HG02938 (cell line): ENCODE results near the gene RGS13.
A peak's percentile ranks its signal among the peaks of the same experiment; 100 is the strongest.

Experiments
- ATAC-seq: cut with Tn5 transposase; IDR thresholded peaks from one replicate; pipeline ENCODE4 v1.9.1; 2021; ENCODE audit warnings: mild to moderate bottlenecking, moderate library complexity; ENCODE audit not compliant: unreplicated experiment

RGS13 gene, protein sequence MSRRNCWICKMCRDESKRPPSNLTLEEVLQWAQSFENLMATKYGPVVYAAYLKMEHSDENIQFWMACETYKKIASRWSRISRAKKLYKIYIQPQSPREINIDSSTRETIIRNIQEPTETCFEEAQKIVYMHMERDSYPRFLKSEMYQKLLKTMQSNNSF

DNA sequence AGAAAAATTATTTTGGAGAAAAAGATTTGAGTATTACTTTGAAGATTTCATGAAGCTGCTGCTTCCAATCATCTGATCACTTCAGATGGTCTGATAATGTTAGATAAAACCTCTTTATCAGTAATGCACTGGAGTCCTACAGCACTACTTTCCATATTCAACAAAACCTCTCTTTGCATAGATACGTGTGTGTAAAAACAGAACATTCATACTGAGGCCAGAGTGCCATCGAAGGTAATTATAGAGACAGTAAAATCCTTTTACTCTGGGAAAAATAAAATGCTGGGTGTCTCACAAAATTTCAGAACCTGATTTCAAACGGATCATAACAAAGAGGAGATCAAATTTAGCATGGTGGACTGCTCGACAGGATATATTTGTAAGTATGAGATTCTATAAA, at the start of gene RGS13:
Gene RGS13, plus strand, starts transcription at position 209 of the 400 bp plus-strand sequence. CDS start 8,188 bp downstream, outside the sequence.
- no peak for ATAC-seq

DNA sequence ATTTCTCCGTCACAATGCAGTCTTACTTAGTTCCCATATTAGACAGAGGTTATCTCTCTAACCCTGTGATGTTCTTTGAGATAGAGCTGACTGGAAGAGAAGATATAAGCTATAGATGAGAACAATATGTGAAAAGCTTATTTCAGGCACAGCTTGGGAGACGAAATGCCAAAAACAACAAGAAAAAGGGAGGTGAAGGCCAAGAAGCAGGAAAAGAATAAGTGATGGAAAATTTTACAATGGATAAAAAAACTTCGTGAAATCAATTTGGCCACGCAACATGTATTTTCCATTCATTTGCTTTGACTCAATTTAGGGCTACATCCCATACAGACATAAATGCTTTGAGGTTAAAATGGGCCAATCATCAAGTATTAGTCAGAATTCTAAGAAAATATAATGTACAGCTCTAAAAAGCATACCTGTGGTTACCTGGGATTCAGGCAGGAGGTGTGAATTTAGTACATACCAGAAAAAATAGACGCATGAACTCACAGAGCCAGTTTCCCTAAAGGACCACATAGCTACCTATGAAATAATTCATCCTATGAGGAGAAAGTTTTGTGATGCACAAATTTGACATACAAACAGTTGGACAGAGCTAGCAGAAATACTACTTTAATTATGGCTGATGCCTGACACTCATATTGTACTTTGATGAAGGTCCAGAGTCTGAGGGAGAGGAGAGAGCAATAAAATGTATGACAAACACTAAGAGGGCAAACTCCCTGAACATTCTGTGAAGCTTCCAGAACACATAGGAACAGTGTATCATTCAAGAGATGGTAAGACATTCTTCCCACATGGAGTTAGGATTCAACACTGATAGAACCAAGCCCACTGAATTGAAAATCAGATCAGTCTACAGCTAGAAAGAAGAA, 48.3 kb upstream of the RGS13 start:
- ATAC-seq, result no peak

DNA sequence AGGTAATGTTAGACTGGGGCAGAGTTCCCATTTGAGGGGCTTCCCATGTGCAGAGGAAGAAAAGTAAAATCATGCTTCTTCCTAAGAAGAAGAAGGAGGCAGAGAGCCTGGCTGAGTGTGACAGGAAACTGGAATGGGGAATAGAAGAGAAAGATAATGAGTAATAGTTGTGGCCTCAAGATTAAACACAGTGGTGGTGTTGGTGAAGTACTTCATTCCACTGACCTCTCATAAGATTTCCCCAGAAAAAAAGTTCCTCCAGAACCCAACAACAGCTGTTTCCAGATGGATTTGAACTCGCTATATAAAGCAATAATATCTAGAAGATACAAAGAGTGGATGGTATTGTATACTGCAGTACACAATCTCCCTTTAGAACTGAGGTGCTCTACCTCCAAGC, 47.4 kb upstream of the RGS13 start:
- ATAC-seq, result no peak

DNA sequence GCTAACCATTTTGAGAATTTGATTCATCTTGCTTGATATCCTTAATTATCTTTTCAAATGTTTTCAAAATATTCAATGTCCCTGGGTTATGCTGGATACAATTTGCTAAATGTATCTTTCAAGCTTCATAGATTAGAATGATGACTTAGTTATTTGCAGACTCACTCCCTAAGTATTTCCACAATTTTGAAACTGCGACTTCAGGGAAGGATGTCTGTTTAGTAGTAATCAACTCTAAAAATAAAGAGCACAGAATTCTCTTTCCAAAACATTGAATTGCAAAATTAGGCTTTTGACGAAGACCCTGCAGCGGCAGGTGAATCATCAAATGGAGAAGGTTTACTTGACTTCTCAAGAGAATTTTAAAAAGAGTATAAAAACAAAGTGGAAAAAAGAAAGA, 46.1 kb upstream of the RGS13 start:
- ATAC-seq, result no peak

DNA sequence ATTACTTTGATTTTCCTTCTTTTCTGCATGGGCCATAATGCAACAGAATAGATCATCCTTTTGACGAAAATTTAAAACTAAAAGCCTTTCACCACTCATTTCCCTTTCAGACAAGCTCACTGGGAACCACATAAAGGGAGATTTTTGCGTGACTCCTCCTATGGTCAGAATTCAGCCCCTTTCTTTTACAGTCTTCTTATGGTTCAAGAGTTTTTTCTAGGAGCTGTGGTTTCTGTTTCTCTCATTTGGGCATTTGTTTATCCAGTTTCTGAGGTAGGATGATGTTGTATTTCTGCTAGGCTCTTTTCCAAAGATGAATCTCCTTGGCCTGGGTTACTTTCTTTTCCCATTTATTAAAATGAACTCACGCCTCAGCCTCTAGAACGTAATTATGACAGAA, 43.4 kb upstream of the RGS13 start:
- no peak for ATAC-seq

DNA sequence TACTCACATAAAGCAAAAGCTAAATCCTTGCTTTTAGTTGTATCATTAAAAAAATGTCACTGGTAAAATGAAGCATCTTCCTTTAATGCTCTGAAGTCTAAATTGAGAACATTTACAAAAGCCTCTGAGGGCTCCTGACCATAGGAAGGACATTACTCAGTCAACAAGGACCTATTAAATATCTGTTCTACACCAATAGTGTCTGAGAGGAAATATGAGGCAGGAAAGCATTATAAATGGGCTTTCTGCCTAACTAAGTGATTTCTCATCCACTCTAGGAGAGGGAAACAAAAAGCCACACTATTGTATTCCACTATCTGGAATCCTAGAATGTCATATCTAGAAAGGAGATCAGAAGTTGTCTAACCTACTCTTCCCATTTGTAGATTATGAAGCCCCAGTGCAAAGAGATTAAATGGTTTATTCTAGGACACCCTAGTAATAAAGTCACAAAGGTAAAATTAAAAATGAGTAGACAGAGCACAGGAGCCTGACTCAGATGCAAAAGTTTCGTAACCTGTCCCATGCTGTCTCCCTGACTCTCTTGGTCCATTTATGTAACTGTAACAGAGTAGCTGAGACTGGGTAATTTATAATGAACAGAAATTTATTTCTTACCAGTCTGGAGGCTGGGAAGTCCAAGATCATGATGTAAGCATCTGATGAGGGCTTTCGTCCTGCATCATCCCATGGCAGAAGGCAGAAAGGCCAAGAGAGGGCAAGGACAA, 42.8 kb upstream of the RGS13 start:
- no peak for ATAC-seq

DNA sequence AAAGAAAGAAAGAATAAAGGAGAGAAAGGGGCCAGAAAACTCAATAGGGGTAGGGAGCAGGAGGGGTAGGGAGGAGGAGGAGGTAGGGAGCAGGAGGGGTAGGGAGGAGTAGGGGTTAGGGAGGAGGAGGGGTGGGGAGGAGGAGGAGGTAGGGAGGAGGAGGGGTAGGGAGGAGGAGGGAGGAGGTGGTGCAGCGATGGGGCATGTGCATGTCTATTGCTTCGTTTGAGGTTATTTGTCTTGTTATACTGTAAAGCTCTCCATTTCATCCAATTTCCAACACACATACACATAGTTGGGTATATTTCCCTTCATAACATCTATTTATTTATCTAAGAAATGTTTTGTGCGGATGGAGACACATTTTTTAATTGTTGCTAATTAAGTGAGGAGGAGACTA, 40.6 kb upstream of the RGS13 start:
- no peak for ATAC-seq

DNA sequence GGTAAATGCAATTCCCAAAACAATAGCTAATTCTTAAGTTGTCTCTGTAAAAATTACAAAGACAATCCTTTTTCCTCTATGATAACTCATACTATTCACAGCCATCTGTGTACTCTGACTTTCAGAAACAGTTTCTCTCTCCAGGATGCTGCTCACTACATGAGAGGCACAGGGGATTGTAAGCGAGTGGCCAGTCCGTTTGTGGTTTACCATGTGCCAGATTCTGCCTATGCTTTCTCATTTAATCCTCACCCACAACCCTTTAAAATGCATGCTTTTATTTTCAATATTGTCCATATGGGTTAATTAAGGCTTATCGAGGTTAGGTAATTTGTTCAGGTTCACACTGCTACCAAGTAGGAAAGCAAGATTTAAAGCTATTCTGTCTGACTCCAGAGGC, 37.4 kb upstream of the RGS13 start:
- no peak for ATAC-seq

DNA sequence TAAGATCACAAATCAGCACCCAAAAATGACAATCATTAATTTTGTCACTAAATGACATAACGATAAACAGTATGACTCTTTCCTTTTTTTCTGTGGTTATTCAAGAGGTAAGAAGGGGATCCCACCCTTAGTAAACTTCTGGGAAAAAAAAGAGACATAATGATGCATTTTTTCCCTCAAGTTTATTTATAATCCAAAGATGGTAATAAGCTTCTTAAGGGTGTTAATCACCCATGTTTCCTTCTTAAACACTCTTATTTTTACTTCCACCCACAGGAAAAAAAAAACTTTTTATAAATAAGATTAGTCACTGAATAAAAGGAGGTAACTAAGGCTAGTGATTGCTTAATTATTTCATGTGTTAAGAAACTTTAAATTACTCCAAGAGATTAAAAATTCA, 35.7 kb upstream of the RGS13 start:
- ATAC-seq, result no peak

DNA sequence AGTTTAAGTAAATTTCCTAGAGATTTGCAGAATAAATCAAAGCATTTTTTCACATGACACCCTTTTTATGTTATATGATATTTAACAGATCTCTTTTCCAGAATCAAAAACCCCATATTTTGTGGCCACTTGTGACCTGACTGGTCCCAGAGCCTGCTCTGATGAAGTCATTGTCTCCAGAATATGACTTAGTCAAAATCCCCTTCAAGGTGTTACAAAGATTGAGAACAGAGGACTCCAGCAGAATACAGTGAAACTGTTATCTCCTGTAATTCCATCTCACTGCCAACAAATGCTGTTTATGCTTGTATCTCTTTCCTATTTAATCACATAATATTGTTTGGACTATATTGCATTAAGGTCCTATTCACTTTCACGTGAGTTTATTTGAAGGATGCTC, 34.8 kb upstream of the RGS13 start:
- peak; percentile 41 for ATAC-seq

DNA sequence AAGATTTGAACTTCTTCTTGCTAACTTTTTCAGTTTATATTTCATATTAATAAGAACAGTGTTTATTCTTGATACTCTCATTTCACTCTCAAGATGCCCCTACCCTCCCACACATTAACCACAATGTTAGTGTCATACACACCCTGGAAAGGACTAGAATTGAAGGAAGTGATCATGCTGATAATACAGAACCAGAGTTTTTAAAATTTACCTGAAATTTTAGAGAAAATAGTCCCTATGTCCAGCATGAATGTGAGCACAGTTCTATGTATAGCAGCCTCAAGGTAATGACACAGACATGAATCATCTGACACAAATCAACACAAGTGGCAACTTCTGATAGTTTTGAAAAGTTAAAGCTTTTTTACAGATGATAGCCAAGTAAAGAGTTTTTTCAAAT, 34.4 kb upstream of the RGS13 start:
- ATAC-seq, result no peak

DNA sequence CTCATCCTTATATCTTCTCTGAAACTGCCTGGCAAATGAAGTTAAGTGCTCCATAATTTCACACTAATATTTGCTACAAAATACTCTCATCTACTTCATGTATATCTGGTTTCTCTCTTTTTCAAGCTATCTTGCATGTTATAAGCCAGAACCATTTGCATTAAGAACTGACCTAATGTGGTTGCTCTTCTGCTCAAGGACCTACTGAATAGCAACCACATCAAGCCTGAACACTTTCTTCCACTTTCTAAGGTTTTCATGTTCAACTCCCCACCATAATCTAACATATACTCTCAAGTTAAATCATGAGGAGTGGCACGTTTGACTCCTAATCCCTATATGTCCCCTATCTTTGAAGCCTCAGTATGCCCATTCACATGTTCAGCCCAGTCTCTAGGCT, 33.2 kb upstream of the RGS13 start:
- peak; percentile 36 for ATAC-seq

DNA sequence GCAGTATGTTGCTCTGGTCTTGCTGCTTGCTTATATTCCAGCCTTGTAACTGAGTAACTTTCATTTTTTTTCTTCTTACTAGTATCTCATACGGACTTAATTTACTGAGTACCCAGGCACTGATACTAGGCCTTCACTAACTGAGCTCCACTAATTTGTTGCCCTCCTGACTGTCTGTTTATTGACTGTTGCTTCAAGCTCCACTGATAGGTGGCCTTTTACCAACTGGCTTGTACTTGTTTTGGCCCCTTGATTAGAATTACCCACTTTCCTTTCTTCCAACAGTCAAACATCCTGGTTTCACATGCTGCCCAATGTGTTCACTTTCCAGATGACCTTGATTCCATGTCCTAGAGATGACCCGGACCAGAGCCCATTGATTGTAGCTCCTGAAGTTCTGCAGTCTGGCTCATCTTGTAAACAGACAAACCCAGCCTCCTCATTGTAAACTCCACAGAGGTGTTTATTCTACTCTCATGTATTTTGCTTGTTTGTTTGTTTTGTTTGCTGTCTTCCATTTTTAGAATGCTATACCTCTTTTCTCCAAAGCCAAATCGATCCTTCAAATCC, 32.6 kb upstream of the RGS13 start:
- ATAC-seq, result no peak

DNA sequence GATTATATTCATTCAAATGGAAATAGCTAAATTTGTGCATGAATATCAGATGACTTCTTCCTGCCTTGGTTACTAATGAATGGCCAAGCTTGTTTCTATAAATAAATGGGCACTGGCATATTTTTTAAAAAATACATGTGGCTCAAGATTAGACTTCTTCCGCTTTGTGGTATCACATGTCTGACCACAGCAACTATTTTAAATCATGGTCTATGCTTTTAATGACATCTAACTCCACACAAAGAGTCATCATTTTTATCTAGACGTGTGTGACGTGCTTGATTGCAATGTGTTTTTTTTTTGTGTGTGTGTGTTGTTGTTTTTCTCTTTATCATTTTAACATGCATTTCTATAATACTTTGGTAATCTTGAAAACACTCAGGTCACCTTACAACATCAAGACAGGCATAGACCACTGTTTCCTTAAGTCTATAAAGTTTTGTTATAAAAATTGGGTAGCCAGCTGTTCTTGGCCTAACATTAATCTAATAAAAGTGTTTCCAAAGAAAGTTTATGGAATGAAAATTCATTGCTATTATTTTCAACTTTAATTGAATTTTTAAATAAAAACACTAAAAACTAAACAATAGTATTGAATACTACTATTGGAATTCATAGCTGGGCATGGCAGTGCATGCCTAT, 30.8 kb upstream of the RGS13 start:
- ATAC-seq, result peak; percentile 35

DNA sequence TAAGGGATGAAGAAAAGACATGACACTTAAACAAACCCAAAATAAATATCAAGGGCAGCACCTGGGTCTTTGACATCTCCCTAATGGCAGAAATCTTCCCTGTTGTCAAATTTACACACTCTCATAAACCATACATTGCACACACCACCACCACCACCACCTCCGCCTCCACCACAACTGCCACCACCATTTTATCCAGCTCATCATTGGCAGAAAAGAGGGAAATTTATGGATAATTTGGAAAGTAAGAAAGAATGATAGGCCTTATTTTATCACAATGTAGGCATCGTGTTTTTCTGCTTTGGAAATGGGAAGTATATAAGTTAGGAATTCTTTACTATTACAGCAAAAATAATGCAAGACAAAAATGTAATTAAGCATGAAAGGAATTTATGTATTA, 27.3 kb upstream of the RGS13 start:
- ATAC-seq, result no peak

DNA sequence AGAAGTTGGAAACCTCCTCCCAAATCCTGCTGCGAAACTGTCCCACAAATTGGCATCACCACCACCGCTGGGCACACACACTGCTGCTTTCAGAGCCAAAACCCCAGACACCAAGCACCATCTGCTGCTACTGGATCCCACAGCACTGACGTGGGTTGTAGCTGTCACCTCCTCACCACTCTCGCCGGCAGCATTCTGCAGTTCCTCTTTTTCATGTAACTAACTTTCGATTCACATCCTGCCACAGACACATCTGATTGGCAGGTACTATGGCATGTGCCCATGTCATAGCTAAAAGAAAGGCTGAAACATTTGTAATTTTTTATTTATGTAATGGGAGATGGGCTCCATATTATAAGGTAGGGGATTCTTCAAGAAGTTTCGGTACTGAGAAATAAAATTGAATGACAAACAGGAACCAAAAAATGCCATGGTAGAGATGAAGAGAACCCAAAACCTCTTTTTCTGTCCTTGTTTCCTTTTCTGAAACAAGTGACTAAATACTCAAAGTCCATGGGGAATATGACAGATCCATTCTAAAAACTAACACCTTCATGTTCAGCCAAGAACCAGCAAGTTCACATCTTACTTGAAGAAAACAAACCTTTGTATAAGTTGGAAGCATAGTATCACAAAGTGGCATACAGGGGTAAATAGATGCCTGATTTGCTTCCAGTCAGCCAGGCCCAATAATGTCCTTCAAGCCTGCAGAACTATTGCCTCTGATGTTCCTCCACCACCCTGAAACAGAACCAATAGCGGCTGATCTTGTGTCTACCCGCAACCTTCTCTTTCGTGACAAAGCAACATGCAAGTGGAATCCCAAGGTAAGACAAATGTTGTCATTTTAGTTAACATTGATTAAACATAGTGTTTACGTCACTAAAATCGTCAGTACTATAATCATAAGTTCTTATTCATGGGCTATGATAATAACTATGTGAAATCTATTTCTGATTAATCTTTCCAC, 26.6 kb upstream of the RGS13 start:
- ATAC-seq, result peak; percentile 99

DNA sequence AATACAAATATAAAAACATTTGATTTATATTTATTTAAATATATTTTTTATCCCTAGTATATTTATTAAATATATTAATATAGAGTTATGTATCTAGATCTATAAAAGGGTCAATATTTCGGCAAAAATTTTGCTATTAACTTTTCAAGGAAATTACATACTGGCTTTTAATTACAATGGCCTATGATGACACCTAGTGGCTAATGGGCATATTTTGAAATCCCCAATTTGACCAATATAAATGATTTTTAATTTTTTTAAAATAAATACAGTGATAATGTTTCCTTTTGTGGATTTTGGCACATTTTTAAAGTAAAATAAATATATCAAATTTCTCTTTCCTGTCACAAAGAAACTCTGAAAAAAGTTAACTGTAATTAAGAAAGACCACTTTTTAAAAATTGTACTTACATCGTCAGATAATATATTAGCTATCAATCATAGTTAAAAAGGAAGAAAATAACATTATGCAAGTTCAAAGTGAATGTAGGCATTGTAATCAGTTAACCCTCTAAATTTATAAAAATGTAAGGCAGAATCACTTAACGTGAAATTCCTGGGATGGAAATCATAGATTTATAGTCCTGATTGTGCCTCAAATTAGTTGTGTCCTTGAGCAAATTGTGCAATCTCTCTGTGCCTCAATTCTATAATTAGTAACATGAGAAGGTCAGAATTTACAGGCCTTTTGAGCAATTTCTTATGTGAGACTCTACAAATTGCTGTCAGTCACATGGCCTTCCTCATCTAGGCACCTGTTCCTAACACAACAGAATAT, 25.6 kb upstream of the RGS13 start:
- no peak for ATAC-seq

DNA sequence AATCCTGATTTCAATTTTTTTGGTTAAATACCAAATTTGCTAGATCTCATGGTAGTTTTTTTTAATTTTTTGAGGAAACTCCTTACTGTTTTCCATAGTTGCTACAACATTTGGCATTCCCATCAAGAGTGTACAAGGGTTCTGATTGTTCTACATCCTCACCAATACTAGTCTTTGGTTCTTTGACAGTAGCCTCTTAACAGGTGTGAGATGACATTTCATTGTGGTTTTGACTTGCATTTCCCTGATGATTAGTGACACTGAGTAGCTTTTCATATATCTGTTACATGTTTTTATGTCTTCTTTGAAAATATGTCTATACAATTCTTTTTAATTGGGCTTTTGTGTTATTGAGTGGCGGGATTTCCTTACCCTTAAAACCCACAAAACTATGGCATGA, 20.9 kb upstream of the RGS13 start:
- no peak for ATAC-seq

DNA sequence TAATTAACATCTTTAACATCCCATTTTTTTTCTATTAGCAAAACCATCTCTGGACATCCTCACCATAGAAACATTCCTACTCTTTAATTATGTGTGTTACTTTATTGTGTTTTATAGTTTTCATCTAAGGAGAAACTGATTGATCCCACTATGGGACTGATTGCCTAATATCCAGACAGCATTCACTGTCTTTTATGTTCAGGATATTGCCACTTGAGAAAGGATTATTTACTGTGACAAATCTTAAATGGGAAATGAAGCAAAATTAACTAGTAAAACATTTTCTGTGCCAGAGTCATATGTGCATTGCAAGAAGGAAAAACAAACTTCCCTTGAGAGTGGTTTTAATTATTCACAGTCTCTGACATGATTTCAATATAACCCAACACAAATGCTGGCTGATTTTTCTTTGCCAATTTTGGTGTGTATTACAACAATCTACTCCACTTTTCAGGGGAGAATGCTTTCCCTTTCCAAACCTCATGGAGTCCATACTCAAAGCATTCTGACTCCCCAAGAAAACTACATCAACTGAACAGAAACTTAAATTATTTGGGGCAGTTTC, 15.8 kb upstream of the RGS13 start:
- no peak for ATAC-seq
